C4-2B (cell line): ENCODE data around the gene INO80B.

Source experiments
- CTCF ChIP-seq: fragments of 450-650 bp; conservative IDR thresholded peaks from 2 replicates; pipeline ENCODE4 v1.5.1; 2017; ENCODE audit warnings: mild to moderate bottlenecking
- ZFX ChIP-seq: fragments of 450-650 bp; IDR thresholded peaks from 2 replicates; pipeline ENCODE4 v1.6.1; 2017

GRCh38 chr2:74441170-74441689 is 13.7 kb upstream of the INO80B start:
- TF ChIP-seq CTCF (no peak), ZFX (no peak)
